Measurements from ENCODE around the gene SOCS4.
A peak's percentile ranks its signal among the peaks of the same experiment; 100 is the strongest.
"Not testable (repeated sequence)": the region's sequence is repeated elsewhere in the genome, so short reads cannot be mapped to it uniquely, and the experiment has no call there.

SOCS4 gene

GRCh38 chr14:55052269-55052930 is 25.4 kb downstream of the SOCS4 start:
- DNase-seq (ENCODE audit: low read depth): no peak

GRCh38 chr14:55053018-55053417 is 26.0 kb downstream of the SOCS4 start:
- no peak for DNase-seq (ENCODE audit: low read depth)

- DNase-seq (ENCODE audit: low read depth): no peak
Measured at GRCh38 chr14:55053500-55053899, 26.5 kb downstream of the SOCS4 start.

- DNase-seq (ENCODE audit: low read depth): no peak
Measured at GRCh38 chr14:55054098-55054497, 27.1 kb downstream of the SOCS4 start.

GRCh38 chr14:55057919-55058318 is 30.9 kb downstream of the SOCS4 start:
- DNase-seq (ENCODE audit: low read depth): no peak

- no peak for DNase-seq (ENCODE audit: low read depth)
Measured at GRCh38 chr14:55059333-55059732, 32.3 kb downstream of the SOCS4 start.

GRCh38 chr14:55062517-55063351 is 35.7 kb downstream of the SOCS4 start:
- DNase-seq (ENCODE audit: low read depth): no peak

- DNase-seq (ENCODE audit: low read depth): not testable (repeated sequence)
Measured at GRCh38 chr14:55064896-55065295, 37.9 kb downstream of the SOCS4 start.

- DNase-seq (ENCODE audit: low read depth): no peak
Measured at GRCh38 chr14:55065411-55065810, 38.4 kb downstream of the SOCS4 start.

- no peak for DNase-seq (ENCODE audit: low read depth)
Measured at GRCh38 chr14:55066223-55066622, 39.2 kb downstream of the SOCS4 start.

GRCh38 chr14:55070981-55071411 is 44.0 kb downstream of the SOCS4 start:
- DNase-seq (ENCODE audit: low read depth): no peak

GRCh38 chr14:55071870-55072640 is 45.0 kb downstream of the SOCS4 start:
- peak; percentile 11 for DNase-seq (ENCODE audit: low read depth)

- DNase-seq (ENCODE audit: low read depth): no peak
Measured at GRCh38 chr14:55073856-55074255, 46.8 kb downstream of the SOCS4 start.

- no peak for DNase-seq (ENCODE audit: low read depth)
Measured at GRCh38 chr14:55074662-55075061, 47.6 kb downstream of the SOCS4 start.

- no peak for DNase-seq (ENCODE audit: low read depth)
Measured at GRCh38 chr14:55075628-55076175, 48.7 kb downstream of the SOCS4 start.

- DNase-seq (ENCODE audit: low read depth): no peak
Measured at GRCh38 chr14:55077170-55078151, 50.4 kb downstream of the SOCS4 start.

GRCh38 chr14:55079961-55080360 is 52.9 kb downstream of the SOCS4 start:
- DNase-seq (ENCODE audit: low read depth): not testable (repeated sequence)

GRCh38 chr14:55084401-55085059 is 57.5 kb downstream of the SOCS4 start:
- no peak for DNase-seq (ENCODE audit: low read depth)

- DNase-seq (ENCODE audit: low read depth): no peak
Measured at GRCh38 chr14:55085060-55085660, 58.1 kb downstream of the SOCS4 start.

GRCh38 chr14:55086938-55087337 is 59.9 kb downstream of the SOCS4 start:
- DNase-seq (ENCODE audit: low read depth): no peak
